Muscle layer of colon (tissue), 2 donors: ENCODE results near the gene EVA1C.
"Not testable (repeated sequence)": the region's sequence is repeated elsewhere in the genome, so short reads cannot be mapped to it uniquely, and the experiment has no call there.

Source experiments
- H3K27ac ChIP-seq: one replicate; pipeline ENCODE4 v1.7.0; 2013; ENCODE audit warnings: low read depth, mild to moderate bottlenecking, low read length, moderate library complexity
- H3K27me3 ChIP-seq, 2 donors: one replicate each; pipeline ENCODE4 v1.7.0; 2013; ENCODE audit warnings: low read length in 2 of 2, mild to moderate bottlenecking in 2 of 2; ENCODE audit not compliant: insufficient read depth in 2 of 2, control insufficient read depth in 1 of 2
- H3K36me3 ChIP-seq: one replicate; pipeline ENCODE4 v1.7.0; 2013; ENCODE audit warnings: mild to moderate bottlenecking, low read length; ENCODE audit not compliant: insufficient read depth
- H3K4me1 ChIP-seq: one replicate; pipeline ENCODE4 v1.7.0; 2013; ENCODE audit warnings: mild to moderate bottlenecking, low read length; ENCODE audit not compliant: insufficient read depth
- H3K4me3 ChIP-seq, 2 donors: one replicate each; pipeline ENCODE4 v1.7.0; 2013; ENCODE audit warnings: low read length in 2 of 2, low read depth in 1 of 2, mild to moderate bottlenecking in 1 of 2, moderate library complexity in 1 of 2
- H3K9ac ChIP-seq: one replicate; pipeline ENCODE4 v1.7.0; 2013; ENCODE audit warnings: low read length
- H3K9me3 ChIP-seq: one replicate; pipeline ENCODE4 v1.7.0; 2013; ENCODE audit warnings: mild to moderate bottlenecking, low read length
- donor health status: abdominal sarcoma.
- donor health status: Adenocarcinoma of cecum.

The EVA1C gene

GRCh38 chr21:32508558-32508957 is 96.1 kb downstream of the EVA1C start:
- no peak overlapping the region for H3K9ac ChIP-seq
- no peaks in the 10 kb centered on the region for H3K4me1 ChIP-seq
- peaks cover 24% of the 10 kb centered on the region for H3K36me3 ChIP-seq
- H3K9me3 ChIP-seq, result no peaks in the 10 kb centered on the region
- H3K27ac ChIP-seq, result no peak overlapping the region
- no peak overlapping the region for H3K4me3 ChIP-seq
- H3K27me3 ChIP-seq, result no peaks in the 10 kb centered on the region

- not testable (repeated sequence) for H3K27me3 ChIP-seq, H3K9ac ChIP-seq, H3K4me3 ChIP-seq, H3K9me3 ChIP-seq, H3K4me1 ChIP-seq, H3K27ac ChIP-seq
- H3K36me3 ChIP-seq, result peaks cover 21% of the 10 kb centered on the region
Measured at GRCh38 chr21:32508975-32509374, 96.5 kb downstream of the EVA1C start.

DNA sequence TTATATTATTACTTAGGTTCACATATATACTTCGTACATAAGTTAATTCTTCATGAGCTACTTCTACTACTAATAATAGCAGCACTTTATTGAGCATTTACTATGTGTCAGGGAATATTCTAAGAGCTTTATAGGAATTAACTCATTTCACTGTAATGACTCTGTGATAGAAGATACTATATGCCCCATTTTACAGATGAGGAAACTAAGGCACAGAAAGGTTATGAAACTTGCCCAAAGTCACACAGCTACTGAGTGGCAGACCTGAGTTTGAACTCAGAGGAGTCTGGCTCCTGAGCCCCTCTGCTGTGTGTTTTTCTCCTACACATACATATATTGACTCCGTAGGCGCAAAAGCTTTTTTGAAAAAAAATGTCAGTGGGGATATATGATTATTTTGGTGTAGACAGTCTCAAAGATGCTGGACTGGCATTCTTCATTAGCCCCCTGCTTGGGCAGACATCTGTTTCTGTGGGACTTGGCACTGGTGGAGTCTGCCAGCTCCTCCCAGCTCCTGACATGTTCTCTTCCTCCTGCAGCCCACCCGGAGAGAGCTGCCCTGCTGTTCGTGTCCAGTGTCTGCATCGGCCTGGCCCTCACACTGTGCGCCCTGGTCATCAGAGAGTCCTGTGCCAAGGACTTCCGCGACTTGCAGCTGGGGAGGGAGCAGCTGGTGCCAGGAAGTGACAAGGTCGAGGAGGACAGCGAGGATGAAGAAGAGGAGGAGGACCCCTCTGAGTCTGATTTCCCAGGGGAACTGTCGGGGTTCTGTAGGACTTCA is 102.0 kb downstream of the EVA1C start:
- Histone ChIP-seq H3K36me3 (peaks cover 6% of the 10 kb centered on the region), H3K27ac (no peak overlapping the region), H3K4me1 (no peaks in the 10 kb centered on the region), H3K9me3 (no peaks in the 10 kb centered on the region), H3K4me3 (no peak overlapping the region), H3K9ac (no peak overlapping the region), H3K27me3 (no peaks in the 10 kb centered on the region)

GRCh38 chr21:32515874-32516273 is 103.4 kb downstream of the EVA1C start:
- peaks cover 5% of the 10 kb centered on the region for H3K4me1 ChIP-seq
- no peaks in the 10 kb centered on the region for H3K9me3 ChIP-seq
- peaks cover 6% of the 10 kb centered on the region for H3K36me3 ChIP-seq
- no peak overlapping the region for H3K9ac ChIP-seq
- no peak overlapping the region for H3K27ac ChIP-seq
- H3K27me3 ChIP-seq, result no peaks in the 10 kb centered on the region
- no peak overlapping the region for H3K4me3 ChIP-seq

DNA sequence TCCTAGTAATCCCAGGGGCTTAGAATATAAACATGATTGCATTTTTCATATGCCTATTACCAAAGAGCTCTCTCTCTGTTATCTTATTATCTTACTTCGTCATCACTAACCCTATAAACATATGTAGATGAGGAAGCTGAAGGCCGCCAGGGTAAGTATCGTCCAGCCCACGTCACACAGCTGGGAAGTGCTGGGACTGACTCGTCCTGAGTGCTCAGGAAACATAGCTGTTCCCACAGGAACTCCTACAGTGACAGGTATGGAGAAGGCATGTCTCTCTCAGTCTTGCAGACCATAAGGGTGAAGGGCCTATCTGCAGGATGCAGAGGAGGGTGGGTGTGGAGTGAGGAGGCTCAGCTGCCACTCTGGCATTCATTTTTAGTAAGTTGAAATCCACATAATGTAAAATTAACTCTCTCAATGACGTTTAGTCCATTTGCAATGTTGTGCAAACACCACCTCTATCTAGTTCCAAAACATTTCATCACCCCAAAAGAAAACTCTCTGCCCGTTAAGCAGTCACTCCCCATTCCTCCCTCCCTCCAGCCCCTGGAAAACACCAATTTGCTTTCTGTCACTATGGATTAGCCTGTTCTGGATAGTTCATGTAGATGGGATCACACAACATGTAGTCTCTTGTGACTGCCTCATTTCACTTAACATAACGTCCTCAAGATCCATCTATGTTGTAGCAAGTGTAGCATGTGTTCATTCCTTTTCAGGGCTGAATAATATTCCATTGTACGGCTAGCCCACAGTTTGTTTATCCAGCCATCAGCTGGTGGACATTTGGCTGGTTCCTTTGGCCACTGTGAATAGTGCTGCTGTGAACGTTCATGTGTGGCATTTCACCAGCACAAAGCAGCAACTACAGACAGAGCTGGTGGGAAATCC is 104.5 kb downstream of the EVA1C start:
- Histone ChIP-seq H3K27me3 (no peaks in the 10 kb centered on the region), H3K9me3 (no peaks in the 10 kb centered on the region), H3K27ac (no peak overlapping the region), H3K36me3 (peaks cover 6% of the 10 kb centered on the region), H3K4me1 (peaks cover 6% of the 10 kb centered on the region), H3K9ac (no peak overlapping the region), H3K4me3 (no peak overlapping the region)

DNA sequence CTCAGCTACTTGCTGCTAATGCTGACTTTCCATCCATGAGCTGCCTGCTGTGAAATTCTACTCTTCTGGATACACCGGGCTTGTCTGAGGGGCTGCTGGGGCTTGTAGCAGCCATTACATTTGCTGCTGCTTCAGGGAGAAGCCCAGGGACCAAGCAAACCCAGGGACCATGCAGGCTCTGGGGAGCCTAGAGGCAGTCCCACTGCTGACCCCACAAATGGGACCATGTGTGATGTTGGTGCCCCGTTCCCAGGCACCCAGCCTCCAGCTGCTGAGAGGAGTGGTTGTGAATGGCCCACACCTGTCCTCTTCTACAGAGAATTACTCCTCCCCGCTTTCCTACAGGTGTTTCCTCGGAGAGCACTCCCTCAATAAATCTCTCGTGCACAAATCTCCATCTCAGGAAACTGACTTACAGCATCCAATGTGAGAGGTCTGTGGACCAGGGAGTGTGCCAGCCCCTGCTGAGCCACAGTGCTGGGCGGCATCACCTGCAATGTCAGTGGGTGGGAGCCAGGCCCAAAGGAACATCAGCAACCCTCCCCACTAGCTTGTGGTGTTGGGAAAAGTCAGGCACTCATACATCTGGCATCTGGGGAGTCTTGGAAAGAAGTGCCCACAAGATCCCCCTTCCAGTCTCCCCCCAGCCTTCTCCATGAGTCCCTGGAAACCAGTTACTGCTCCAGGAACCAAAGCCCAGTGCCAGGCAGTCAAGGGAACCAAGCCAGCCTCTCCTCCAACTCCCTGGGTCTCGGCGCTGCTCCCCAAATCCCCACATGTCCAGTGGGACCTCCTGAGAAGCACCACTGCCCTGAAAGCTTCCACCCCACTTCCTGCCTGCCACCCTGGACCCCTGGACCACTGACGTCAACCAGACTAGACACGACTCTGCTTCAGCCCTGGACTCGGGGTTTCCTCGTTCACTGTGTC is 107.7 kb downstream of the EVA1C start:
- no peak overlapping the region for H3K9ac ChIP-seq
- no peak overlapping the region for H3K4me3 ChIP-seq
- H3K36me3 ChIP-seq, result no peaks in the 10 kb centered on the region
- peaks cover 6% of the 10 kb centered on the region for H3K4me1 ChIP-seq
- H3K27me3 ChIP-seq, result no peaks in the 10 kb centered on the region
- H3K9me3 ChIP-seq, result no peaks in the 10 kb centered on the region
- H3K27ac ChIP-seq, result no peak overlapping the region

DNA sequence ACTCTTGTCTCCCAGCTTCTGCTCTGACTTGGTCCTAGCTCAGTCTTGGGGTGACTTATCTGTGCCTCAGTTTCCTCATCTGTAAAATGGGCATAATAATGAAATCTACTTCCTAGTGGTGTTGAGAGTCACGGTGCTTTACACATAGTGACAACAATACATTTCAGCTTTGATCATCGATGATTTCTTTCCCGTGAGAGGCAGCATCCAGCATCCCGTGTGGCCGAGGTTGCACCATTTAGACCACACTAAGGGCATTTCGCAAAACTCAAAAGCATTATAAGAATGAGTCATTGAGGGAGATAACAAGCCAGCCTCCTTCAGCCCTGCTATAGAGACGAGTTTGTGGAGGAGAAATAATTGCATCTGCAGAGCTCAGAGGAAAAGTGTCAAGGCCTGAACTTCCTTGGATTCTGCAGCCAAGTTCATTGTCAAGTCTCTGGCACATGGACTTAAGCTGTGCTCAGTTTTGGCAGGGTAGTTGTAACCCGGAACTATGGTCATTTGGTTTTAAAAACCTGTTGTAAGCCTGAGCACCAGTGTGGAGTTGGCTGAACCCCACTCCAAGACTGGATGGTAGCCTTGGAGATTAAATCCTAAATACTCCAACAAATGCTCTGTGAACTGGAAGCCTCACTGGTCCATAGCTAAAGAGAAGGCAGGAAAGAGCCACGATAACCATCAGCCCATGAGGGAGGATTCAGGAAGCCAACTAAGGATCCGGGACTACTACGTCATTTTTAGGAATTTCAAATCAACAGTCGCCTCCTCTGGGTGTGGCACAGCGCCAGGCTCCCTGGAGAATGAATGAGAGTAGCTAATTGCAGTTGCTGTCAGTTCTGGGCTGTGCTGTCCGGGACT is 108.6 kb downstream of the EVA1C start:
- Histone ChIP-seq H3K9me3 (no peaks in the 10 kb centered on the region), H3K4me3 (no peak overlapping the region), H3K9ac (no peak overlapping the region), H3K27me3 (no peaks in the 10 kb centered on the region), H3K36me3 (no peaks in the 10 kb centered on the region), H3K27ac (peak overlapping the region; percentile 12), H3K4me1 (peaks cover 6% of the 10 kb centered on the region)

- H3K9ac ChIP-seq, result no peak overlapping the region
- H3K27ac ChIP-seq, result no peak overlapping the region
- no peaks in the 10 kb centered on the region for H3K36me3 ChIP-seq
- H3K4me3 ChIP-seq, result no peak overlapping the region
- H3K4me1 ChIP-seq, result peaks cover 6% of the 10 kb centered on the region
- no peaks in the 10 kb centered on the region for H3K9me3 ChIP-seq
- no peaks in the 10 kb centered on the region for H3K27me3 ChIP-seq
Measured at GRCh38 chr21:32521736-32522355, 109.3 kb downstream of the EVA1C start.

GRCh38 chr21:32523463-32523862 is 111.0 kb downstream of the EVA1C start:
- no peaks in the 10 kb centered on the region for H3K9me3 ChIP-seq
- H3K36me3 ChIP-seq, result no peaks in the 10 kb centered on the region
- peaks cover 6% of the 10 kb centered on the region for H3K4me1 ChIP-seq
- H3K9ac ChIP-seq, result no peak overlapping the region
- no peaks in the 10 kb centered on the region for H3K27me3 ChIP-seq
- H3K4me3 ChIP-seq, result no peak overlapping the region
- H3K27ac ChIP-seq, result no peak overlapping the region

DNA sequence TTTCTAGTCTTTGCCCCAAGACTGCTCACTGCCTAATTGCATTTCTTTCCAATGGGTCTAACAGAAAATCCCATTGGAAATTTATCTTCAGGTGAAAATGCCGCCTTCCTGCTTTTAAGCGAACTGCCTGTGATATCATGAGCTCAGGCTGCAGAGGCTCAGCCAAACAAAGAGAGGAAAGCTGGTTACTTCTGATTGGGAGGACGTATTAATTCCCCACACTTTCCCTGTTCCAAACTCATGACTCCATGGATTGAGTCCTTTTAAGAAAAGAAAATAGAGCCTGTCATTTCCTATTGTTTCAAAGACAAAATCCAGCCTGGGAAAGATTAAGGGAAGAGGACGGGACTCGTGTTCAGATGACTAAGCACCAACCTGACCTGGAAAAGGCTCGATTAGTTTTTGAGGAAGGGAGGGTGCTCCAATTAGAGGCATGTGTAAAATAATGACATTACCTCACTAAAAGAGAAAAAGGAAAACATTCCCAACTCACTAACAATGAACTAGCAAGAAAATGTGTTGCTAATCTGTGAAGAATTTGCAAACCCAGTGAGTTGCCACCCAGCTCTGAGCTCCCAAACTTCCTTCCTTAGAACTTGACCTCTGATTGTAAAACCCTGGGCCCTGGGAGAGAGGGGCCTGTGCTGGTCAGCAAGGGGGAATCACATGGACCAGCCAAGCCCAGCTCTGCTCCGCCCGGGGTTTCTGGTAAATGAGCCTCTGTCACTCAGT is 111.6 kb downstream of the EVA1C start:
- no peaks in the 10 kb centered on the region for H3K36me3 ChIP-seq
- no peak overlapping the region for H3K27ac ChIP-seq
- H3K9ac ChIP-seq, result no peak overlapping the region
- H3K4me3 ChIP-seq, result no peak overlapping the region
- no peaks in the 10 kb centered on the region for H3K9me3 ChIP-seq
- H3K4me1 ChIP-seq, result peaks cover 6% of the 10 kb centered on the region
- H3K27me3 ChIP-seq, result no peaks in the 10 kb centered on the region
